Right lobe of liver (tissue), 4 donors: ENCODE data around the gene PARD6B.

ENCODE experiments used
- CTCF ChIP-seq, 4 donors: fragments of 200-600 bp in 3 of 4; fragments of 450-650 bp in 1 of 4; IDR thresholded peaks; one replicate each; pipeline versions ENCODE4 v1.5.1 to v1.8.0; 2016 to 2022; ENCODE audit warnings: antibody characterized with exemption in 4 of 4, mild to moderate bottlenecking in 2 of 4
- POLR2A ChIP-seq: fragments of 450-650 bp; IDR thresholded peaks from one replicate; pipeline ENCODE4 v1.6.1; 2017; ENCODE audit warnings: antibody characterized with exemption, mild to moderate bottlenecking
- donor health status: DM: no; HTN: no; CAD: no.
- donor health status: DM: no; HTN: no; CAD: no.
- donor health status: DM: no; HTN: yes; CAD: no.

GRCh38 chr20:50733644-50734349, 2.4 kb downstream of the PARD6B start:
- TF ChIP-seq POLR2A (no peak), CTCF (IDR thresholded peaks at IDR 0.05) (no peak)
